CD14-positive monocyte (primary cell): ENCODE measurements around the gene WHRN. TPM values are rescaled to one million over a fixed set of nuclear protein-coding genes. Genes with fewer than 3 reads are reported as not detected.
A peak's percentile ranks its signal among the peaks of the same experiment; 100 is the strongest.

Source experiments
- DNase-seq, 3 donors: peaks; one replicate each; pipeline ENCODE4 v3.0.0-alpha.2; 2011 to 2022
- H2AFZ ChIP-seq: 2 replicates; pipeline ENCODE4 v1.6.0; 2012; ENCODE audit warnings: mild to moderate bottlenecking, low read depth, low read length, inconsistent platforms; ENCODE audit not compliant: insufficient read depth, poor library complexity, severe bottlenecking
- H3K27ac ChIP-seq, 2 donors: 1 replicate in 1 of 2; 2 replicates in 1 of 2; pipeline ENCODE4 v1.5.1; 2012 to 2013; ENCODE audit warnings: low read length in 2 of 2, control low read depth in 1 of 2, inconsistent platforms in 1 of 2, low read depth in 1 of 2, mild to moderate bottlenecking in 1 of 2
- H3K27me3 ChIP-seq, 2 donors: one replicate each; pipeline versions ENCODE4 v1.6.0 to v1.6.1; 2011 to 2013; ENCODE audit warnings: low read length in 2 of 2; ENCODE audit not compliant: control insufficient read depth in 2 of 2, insufficient read depth in 2 of 2
- H3K36me3 ChIP-seq, 2 donors: replicated peaks in 1 of 2; 1 replicate in 1 of 2; 2 replicates in 1 of 2; pipeline versions ENCODE4 v1.5.1 to v1.6.1; 2012 to 2013; ENCODE audit warnings: low read length in 2 of 2, control low read depth in 1 of 2, inconsistent platforms in 1 of 2, mild to moderate bottlenecking in 1 of 2; ENCODE audit not compliant: insufficient read depth in 2 of 2, control insufficient read depth in 1 of 2
- H3K4me1 ChIP-seq, 2 donors: 1 replicate in 1 of 2; 2 replicates in 1 of 2; pipeline versions ENCODE4 v1.5.1 to v1.6.1; 2012 to 2013; ENCODE audit warnings: low read length in 2 of 2, control low read depth in 1 of 2, inconsistent platforms in 1 of 2, mild to moderate bottlenecking in 1 of 2, moderate library complexity in 1 of 2; ENCODE audit not compliant: insufficient read depth in 2 of 2, control insufficient read depth in 1 of 2
- H3K4me2 ChIP-seq: replicated peaks from 2 replicates; pipeline ENCODE3; 2012; ENCODE audit warnings: low read length, moderate library complexity, mild to moderate bottlenecking; ENCODE audit not compliant: poor library complexity, severe bottlenecking; ENCODE audit errors: extremely low read depth
- H3K4me3 ChIP-seq, 3 experiments: fragments of 200-600 bp in 1 of 3; sonication (generic) in 1 of 3; replicated peaks in 1 of 3; 1 replicate in 2 of 3; 2 replicates in 1 of 3; pipeline ENCODE4 v1.5.1; 2011 to 2013; ENCODE audit warnings: low read length in 3 of 3, mild to moderate bottlenecking in 3 of 3, control low read depth in 2 of 3, low read depth in 2 of 3, inconsistent platforms in 1 of 3, moderate library complexity in 1 of 3
- H3K79me2 ChIP-seq: 2 replicates; pipeline ENCODE4 v1.6.0; 2012; ENCODE audit warnings: mild to moderate bottlenecking, control low read depth, inconsistent platforms, low read length, moderate library complexity; ENCODE audit not compliant: insufficient read depth
- H3K9ac ChIP-seq: 2 replicates; pipeline ENCODE4 v1.6.0; 2017; ENCODE audit warnings: low read length, mild to moderate bottlenecking; ENCODE audit not compliant: insufficient read depth, poor library complexity, severe bottlenecking
- H3K9me3 ChIP-seq, 2 donors: replicated peaks in 1 of 2; 1 replicate in 1 of 2; 2 replicates in 1 of 2; pipeline versions ENCODE4 v1.5.1 to v1.6.1; 2012 to 2013; ENCODE audit warnings: low read length in 2 of 2, control low read depth in 1 of 2; ENCODE audit not compliant: control insufficient read depth in 1 of 2, insufficient read depth in 1 of 2
- H4K20me1 ChIP-seq: 2 replicates; pipeline ENCODE4 v1.6.0; 2012; ENCODE audit warnings: mild to moderate bottlenecking, low read length, control low read depth, moderate library complexity; ENCODE audit not compliant: insufficient read depth
- H3K27ac Mint-ChIP-seq, 7 donors: one replicate each; pipeline ENCODE4 v1.8.0; 2020; ENCODE audit warnings: mild to moderate bottlenecking in 7 of 7, mixed read lengths in 7 of 7, moderate library complexity in 6 of 7, inconsistent platforms in 2 of 7
- H3K27me3 Mint-ChIP-seq, 3 donors: one replicate each; pipeline ENCODE4 v1.8.0; 2021 to 2022; ENCODE audit warnings: low read depth in 3 of 3, mild to moderate bottlenecking in 3 of 3, mixed read lengths in 3 of 3, moderate library complexity in 3 of 3, inconsistent platforms in 1 of 3
- H3K36me3 Mint-ChIP-seq, 2 donors: one replicate each; pipeline ENCODE4 v1.8.0; 2020; ENCODE audit warnings: mixed read lengths in 2 of 2, inconsistent platforms in 1 of 2, mild to moderate bottlenecking in 1 of 2
- H3K4me1 Mint-ChIP-seq: one replicate; pipeline ENCODE4 v1.8.0; 2020; ENCODE audit warnings: mild to moderate bottlenecking, mixed read lengths
- H3K4me3 Mint-ChIP-seq, 2 donors: one replicate each; pipeline ENCODE4 v1.8.0; 2020; ENCODE audit warnings: mild to moderate bottlenecking in 2 of 2, mixed read lengths in 2 of 2, moderate library complexity in 1 of 2
- H3K9me3 Mint-ChIP-seq, 7 donors: one replicate each; pipeline ENCODE4 v1.8.0; 2020 to 2022; ENCODE audit warnings: mixed read lengths in 7 of 7, mild to moderate bottlenecking in 6 of 7, moderate library complexity in 6 of 7, inconsistent platforms in 2 of 7
- WGBS: methylation state at CpG from one replicate; pipeline ENCODE4 v1.1.5; 2013; ENCODE audit warnings: missing lambda C conversion rate; ENCODE audit not compliant: insufficient coverage; 5-methylcytosine and 5-hydroxymethylcytosine counted together
- intact Hi-C, 2 donors: fragments of 100-400 bp; cut with micrococcal nuclease; formaldehyde crosslinking; loops; one replicate each; pipeline versions ENCODE4 v1.15.0 to v1.15.1; 2023
- polyA plus RNA-seq, 3 donors: library from polyadenylated mRNA; depleted of rRNA in 1 of 3; unstranded in 2 of 3; stranded (reverse) in 1 of 3; fragments of 300-500 nt in 2 of 3; fragments of >200 nt in 1 of 3; fragmentation: Illumina TruSeq in 2 of 3; gene quantifications; 1 replicate in 2 of 3; 2 replicates in 1 of 3; pipeline ENCODE4 v1.2.3, GENCODE V29; 2012 to 2021
- TF ChIP-seq, protein P1 (sequence below): fragments of 200-600 bp; IDR thresholded peaks from one replicate; pipeline ENCODE4 v1.8.0; 2022; ENCODE audit warnings: antibody characterized with exemption, mild to moderate bottlenecking

WHRN gene
- polyA plus RNA-seq, 3 donors: 0.13 to 0.59 (median 0.30) TPM

GRCh38 chr9:114397848-114398605, 107.2 kb downstream of the WHRN start:
- TF ChIP-seq, protein P1, sequence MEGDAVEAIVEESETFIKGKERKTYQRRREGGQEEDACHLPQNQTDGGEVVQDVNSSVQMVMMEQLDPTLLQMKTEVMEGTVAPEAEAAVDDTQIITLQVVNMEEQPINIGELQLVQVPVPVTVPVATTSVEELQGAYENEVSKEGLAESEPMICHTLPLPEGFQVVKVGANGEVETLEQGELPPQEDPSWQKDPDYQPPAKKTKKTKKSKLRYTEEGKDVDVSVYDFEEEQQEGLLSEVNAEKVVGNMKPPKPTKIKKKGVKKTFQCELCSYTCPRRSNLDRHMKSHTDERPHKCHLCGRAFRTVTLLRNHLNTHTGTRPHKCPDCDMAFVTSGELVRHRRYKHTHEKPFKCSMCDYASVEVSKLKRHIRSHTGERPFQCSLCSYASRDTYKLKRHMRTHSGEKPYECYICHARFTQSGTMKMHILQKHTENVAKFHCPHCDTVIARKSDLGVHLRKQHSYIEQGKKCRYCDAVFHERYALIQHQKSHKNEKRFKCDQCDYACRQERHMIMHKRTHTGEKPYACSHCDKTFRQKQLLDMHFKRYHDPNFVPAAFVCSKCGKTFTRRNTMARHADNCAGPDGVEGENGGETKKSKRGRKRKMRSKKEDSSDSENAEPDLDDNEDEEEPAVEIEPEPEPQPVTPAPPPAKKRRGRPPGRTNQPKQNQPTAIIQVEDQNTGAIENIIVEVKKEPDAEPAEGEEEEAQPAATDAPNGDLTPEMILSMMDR: no peak
- Histone ChIP-seq H3K27ac (peak overlapping the region; percentile 96 to 99), H3K27me3 (no peaks in the 10 kb centered on the region), H3K36me3 (peaks cover 2 to 12% of the 10 kb centered on the region in 2 donors), H3K79me2 (peaks cover 45% of the 10 kb centered on the region), H3K9me3 (no peaks in the 10 kb centered on the region), H3K9ac (peak overlapping the region; percentile 93), H3K4me1 (peaks cover 42 to 48% of the 10 kb centered on the region in 2 donors), H2AFZ (peak overlapping the region; percentile 83), H3K4me3 (peak overlapping the region; percentile 88 to 96 (median 92)), H3K4me2 (peak overlapping the region; percentile 93), H4K20me1 (peaks cover 40% of the 10 kb centered on the region)
- peaks cover 0 to 3% (median 0%) of the 10 kb centered on the region in 7 donors for H3K9me3 Mint-ChIP-seq
- H3K36me3 Mint-ChIP-seq: peaks cover 12 to 31% of the 10 kb centered on the region in 2 donors
- under 1% methylated on average over 59 of the region's 66 CpGs for whole genome bisulfite sequencing
- DNase-seq: peak; percentile 90 to 92 (median 92)
- H3K27ac Mint-ChIP-seq: peak overlapping the region; percentile 92 to 97 (median 95)
- intact Hi-C loops: loop anchor here (1.0 to 10.0 kb wide), 3 partner anchors 11 to 53 kb away; partner anchors contain the start of gene AKNA (in 1 of the 2)
- H3K4me1 Mint-ChIP-seq: peaks cover 42% of the 10 kb centered on the region
- peak overlapping the region; percentile 87 to 97 for H3K4me3 Mint-ChIP-seq
- H3K27me3 Mint-ChIP-seq: peaks cover 0 to 3% (median 0%) of the 10 kb centered on the region in 3 donors

- peak overlapping the region; percentile 93 for H3K4me2 ChIP-seq
- 29% methylated on average over 11 of the region's 14 CpGs for WGBS
- H2AFZ ChIP-seq: peak overlapping the region; percentile 83
- no peaks in the 10 kb centered on the region for H3K9me3 ChIP-seq
- Mint-ChIP-seq H3K36me3 (peaks cover 18 to 37% of the 10 kb centered on the region in 2 donors), H3K4me1 (peaks cover 47% of the 10 kb centered on the region), H3K27ac (peak overlapping the region; percentile 92 to 97 (median 95)), H3K9me3 (peaks cover 0 to 3% (median 0%) of the 10 kb centered on the region in 7 donors), H3K27me3 (peaks cover 0 to 3% (median 0%) of the 10 kb centered on the region in 3 donors), H3K4me3 (peak overlapping the region; percentile 87 to 97)
- no peak for DNase-seq
- H3K27ac ChIP-seq: peak overlapping the region; percentile 96 to 99
- H4K20me1 ChIP-seq: peaks cover 46% of the 10 kb centered on the region
- TF ChIP-seq, protein P1: no peak
- intact Hi-C loops: loop anchor here (1.0 to 10.0 kb wide), 3 partner anchors 10 to 53 kb away; partner anchors contain the start of gene AKNA (in 1 of the 2)
- H3K4me3 ChIP-seq: peak overlapping the region; percentile 88 to 96 (median 92)
- H3K27me3 ChIP-seq: no peaks in the 10 kb centered on the region
- peaks cover 4 to 18% of the 10 kb centered on the region in 2 donors for H3K36me3 ChIP-seq
- H3K79me2 ChIP-seq: peaks cover 52% of the 10 kb centered on the region
- H3K4me1 ChIP-seq: peaks cover 42 to 55% of the 10 kb centered on the region in 2 donors
- peak overlapping the region; percentile 93 for H3K9ac ChIP-seq
These were observed 107.9 kb downstream of the WHRN start for GRCh38 chr9:114397219-114397847.
